Esophagus muscularis mucosa (tissue), 4 donors: ENCODE data around the gene CTCF. TPM values are rescaled to one million over a fixed set of nuclear protein-coding genes. Genes with fewer than 3 reads are reported as not detected.

Source experiments
- DNase-seq: peaks from one replicate; pipeline ENCODE4 v3.0.0-alpha.2; 2017; ENCODE audit errors: extremely low spot score
- H3K27ac ChIP-seq, 4 donors: fragments of 200-600 bp; sonication (generic); replicated peaks in 1 of 4; 1 replicate in 3 of 4; 2 replicates in 1 of 4; pipeline ENCODE4 v1.5.1; 2016 to 2019; ENCODE audit warnings: mild to moderate bottlenecking in 1 of 4
- H3K27me3 ChIP-seq, 4 donors: fragments of 200-600 bp; sonication (generic); one replicate each; pipeline versions ENCODE4 v1.5.1 to v1.6.0; 2016 to 2019
- H3K36me3 ChIP-seq, 4 donors: fragments of 200-600 bp; sonication (generic); one replicate each; pipeline ENCODE4 v1.5.1; 2016 to 2019
- H3K4me1 ChIP-seq, 4 donors: fragments of 200-600 bp; sonication (generic); one replicate each; pipeline ENCODE4 v1.5.1; 2016 to 2019
- H3K4me3 ChIP-seq, 4 donors: fragments of 200-600 bp; sonication (generic); 1 replicate in 2 of 4; 2 replicates in 2 of 4; pipeline ENCODE4 v1.5.1; 2016 to 2019; ENCODE audit warnings: mild to moderate bottlenecking in 4 of 4, moderate library complexity in 1 of 4
- H3K9me3 ChIP-seq, 4 donors: fragments of 200-600 bp; sonication (generic); 1 replicate in 3 of 4; 2 replicates in 1 of 4; pipeline ENCODE4 v1.5.1; 2016 to 2019
- CTCF ChIP-seq, 3 experiments: fragments of 200-600 bp in 2 of 3; fragments of 450-650 bp in 1 of 3; sonication (generic) in 2 of 3; IDR thresholded peaks; one replicate each; pipeline ENCODE4 v1.5.1; 2017 to 2019; ENCODE audit warnings: antibody characterized with exemption in 3 of 3, mild to moderate bottlenecking in 2 of 3, moderate library complexity in 1 of 3
- EP300 ChIP-seq: sonication (generic); formaldehyde crosslinking; IDR thresholded peaks from one replicate; pipeline ENCODE4 v1.6.1; 2017; ENCODE audit warnings: antibody characterized with exemption
- POLR2A ChIP-seq: fragments of 450-650 bp; IDR thresholded peaks from one replicate; pipeline ENCODE4 v1.6.1; 2017; ENCODE audit warnings: antibody characterized with exemption, moderate library complexity, mild to moderate bottlenecking, low read depth
- POLR2AphosphoS5 ChIP-seq, 2 donors: sonication (generic); formaldehyde crosslinking; IDR thresholded peaks; one replicate each; pipeline ENCODE4 v1.6.1; 2017; ENCODE audit warnings: antibody characterized with exemption in 2 of 2
- WGBS: methylation state at CpG from one replicate; pipeline ENCODE4 v1.1.5; 2018; 5-methylcytosine and 5-hydroxymethylcytosine counted together
- intact Hi-C: fragments of 100-400 bp; cut with DNase I; formaldehyde crosslinking; loops from one replicate; pipeline ENCODE4 v1.15.1; 2023
- total RNA-seq, 4 donors: library from RNA; depleted of rRNA; stranded (reverse); fragments of >200 nt; gene quantifications; one replicate each; pipeline versions ENCODE4 v1.1.0 to v1.2.1, GENCODE V29; 2016

CTCF gene
- total RNA-seq, 4 donors from 2014 or later, result 27.5 to 46.3 (median 38.5) TPM

DNA sequence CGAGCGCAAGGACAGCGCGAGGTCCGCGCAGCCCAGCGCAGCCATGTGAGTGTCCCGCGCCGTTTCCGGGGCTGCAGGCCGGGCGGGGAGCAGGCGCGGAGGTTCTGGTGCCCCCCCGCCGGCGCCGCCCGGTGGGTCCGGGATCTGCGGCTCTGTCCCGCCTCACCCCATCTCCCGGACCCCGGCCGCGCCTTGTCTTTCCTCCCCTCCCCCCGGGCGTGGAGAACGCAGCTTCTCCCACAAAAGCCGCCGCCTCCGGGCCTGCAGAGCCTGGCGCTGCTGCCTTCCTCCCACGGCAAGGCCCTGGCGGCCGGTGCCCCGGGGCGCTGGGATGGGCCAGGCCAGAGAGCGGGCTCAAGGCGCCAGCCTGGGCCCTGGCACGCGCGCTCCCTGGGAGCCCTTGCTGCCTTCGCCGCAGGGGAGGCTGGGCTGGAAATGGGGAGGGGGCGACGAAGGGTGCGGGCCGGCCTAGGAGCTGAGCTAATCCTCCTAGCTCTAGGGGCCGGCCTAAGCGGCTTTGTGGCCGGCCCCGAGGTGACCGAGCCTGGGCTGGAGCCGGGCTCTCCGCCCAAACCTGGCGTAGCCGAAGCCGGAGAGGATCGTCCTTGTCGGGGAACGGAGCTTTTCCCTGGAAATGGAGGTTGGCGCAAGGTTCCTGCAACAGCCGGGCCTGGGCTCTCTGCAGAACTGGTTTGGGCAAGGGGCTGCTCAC lies 33.3 kb upstream of the CTCF start:
- Histone ChIP-seq H3K27ac (peak overlapping the region; percentile 86 to 95 (median 93)), H3K4me1 (peaks cover 39 to 49% (median 44%) of the 10 kb centered on the region in 4 donors), H3K9me3 (no peaks in the 10 kb centered on the region), H3K27me3 (no peaks in the 10 kb centered on the region), H3K4me3 (peak overlapping the region; percentile 75 to 95 (median 88)), H3K36me3 (no peaks in the 10 kb centered on the region)
- TF ChIP-seq EP300 (no peak), POLR2A (peak; percentile 44), POLR2AphosphoS5 (IDR thresholded peaks at IDR 0.05) (peak in 1 of 2 donors; percentile 68), CTCF (IDR thresholded peaks at IDR 0.05) (no peak)
- intact Hi-C loops, result loop anchor here (2.0 kb wide), 1 partner anchor 34 kb away; the partner anchor contains the start of gene CTCF
- DNase-seq, result no peak
- WGBS, result 0% methylated on average over 29 of the region's 65 CpGs

DNA sequence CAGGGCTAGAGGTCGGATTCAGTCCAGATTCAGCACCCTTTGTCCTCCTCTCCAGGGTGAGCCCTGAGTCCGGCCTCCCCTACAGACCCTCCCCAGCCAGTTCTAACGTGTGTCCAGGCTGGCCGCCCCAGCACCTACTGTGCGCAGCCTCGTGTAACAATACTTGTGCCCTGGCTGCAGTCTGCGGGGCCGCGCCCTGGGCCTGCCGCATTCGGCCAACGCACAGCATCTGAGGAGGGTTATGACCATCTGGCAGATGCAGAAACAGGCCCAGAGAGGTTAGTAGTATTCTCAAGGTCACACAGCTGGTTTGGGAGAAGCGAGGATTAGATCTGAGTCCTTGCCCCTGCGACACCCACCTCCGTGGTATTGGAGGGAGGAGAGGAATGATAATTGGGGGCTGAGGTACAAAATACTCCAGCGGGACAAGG lies 32.7 kb upstream of the CTCF start:
- Histone ChIP-seq H3K27me3 (no peaks in the 10 kb centered on the region), H3K27ac (peak overlapping the region; percentile 86 to 95 (median 93)), H3K4me3 (peak overlapping the region; percentile 75 to 95 (median 88)), H3K9me3 (no peaks in the 10 kb centered on the region), H3K36me3 (no peaks in the 10 kb centered on the region), H3K4me1 (peaks cover 42 to 53% (median 46%) of the 10 kb centered on the region in 4 donors)
- intact Hi-C loops, result loop anchor here (2.0 kb wide), 1 partner anchor 33 kb away; the partner anchor contains the start of gene CTCF
- no peak for TF ChIP-seq POLR2A
- peak in 1 of 3 experiments; percentile 3 for TF ChIP-seq CTCF (IDR thresholded peaks at IDR 0.05)
- 3% methylated on average over 16 of the region's 16 CpGs for WGBS
- DNase-seq, result no peak

DNA sequence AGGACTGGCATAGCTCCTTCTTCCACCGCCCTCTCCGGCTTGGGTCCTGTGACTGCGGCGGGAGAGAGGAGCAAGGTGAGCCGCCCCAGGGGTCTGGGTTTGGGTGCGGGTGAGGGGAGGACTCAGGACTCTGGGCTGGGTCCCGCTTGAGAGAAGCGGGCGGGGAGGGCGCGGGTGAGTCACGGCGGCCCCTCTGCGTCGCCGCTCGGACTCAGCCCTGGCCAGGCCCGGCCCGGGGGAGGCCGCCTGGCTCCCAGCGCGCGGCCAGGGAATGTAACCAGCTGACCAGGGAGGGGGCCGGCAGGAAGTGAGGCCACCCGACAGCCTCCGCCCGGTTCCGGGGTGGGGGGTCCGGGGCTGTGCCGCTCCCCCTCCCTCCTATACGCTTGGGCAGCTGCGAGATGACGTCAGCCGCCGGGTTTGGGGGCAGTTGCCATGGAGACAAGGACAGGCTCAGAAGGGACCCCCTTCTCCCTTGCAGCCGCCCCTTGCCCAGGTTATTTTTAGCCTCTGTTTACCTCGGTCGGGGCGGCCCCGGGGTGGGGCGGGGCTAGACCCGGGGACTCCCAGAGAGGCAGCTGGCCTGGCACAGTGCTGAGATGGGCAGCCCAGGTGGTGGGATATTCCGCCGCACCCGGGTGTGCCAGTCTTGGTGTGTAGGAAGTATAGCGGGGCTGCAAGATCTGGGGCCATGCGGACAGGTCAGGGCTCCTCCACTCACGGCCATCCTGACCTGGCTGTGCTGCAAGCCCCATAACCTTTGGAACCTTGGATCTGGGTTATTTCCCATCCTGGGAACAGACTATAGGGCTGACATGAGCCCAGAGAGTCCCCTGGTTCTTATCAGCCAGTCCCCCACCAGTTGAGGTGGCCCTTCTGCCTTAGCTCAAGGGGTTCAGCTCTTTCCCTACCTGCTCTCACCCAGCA lies 32.0 kb upstream of the CTCF start:
- no peaks in the 10 kb centered on the region for H3K27me3 ChIP-seq
- H3K4me1 ChIP-seq, result peaks cover 44 to 57% (median 48%) of the 10 kb centered on the region in 4 donors
- H3K9me3 ChIP-seq, result no peaks in the 10 kb centered on the region
- intact Hi-C loops, result no loop called here
- H3K27ac ChIP-seq, result peak overlapping the region; percentile 86 to 95 (median 93)
- WGBS, result 4% methylated on average over 13 of the region's 48 CpGs
- H3K4me3 ChIP-seq, result peak overlapping the region; percentile 75 to 95 (median 88)
- H3K36me3 ChIP-seq, result no peaks in the 10 kb centered on the region
- no peak for DNase-seq
- no peak for TF ChIP-seq EP300
- no peak for TF ChIP-seq CTCF (IDR thresholded peaks at IDR 0.05)
- peak; percentile 62 for TF ChIP-seq POLR2A
- TF ChIP-seq POLR2AphosphoS5 (IDR thresholded peaks at IDR 0.05), result peak; percentile 87 to 94

- H3K27ac ChIP-seq, result peak overlapping the region; percentile 86 to 95 (median 93)
- peak overlapping the region in 2 of 4 donors; percentile 87 to 95 for H3K4me3 ChIP-seq
- no peak for TF ChIP-seq CTCF (IDR thresholded peaks at IDR 0.05)
- TF ChIP-seq EP300, result no peak
- no peak for TF ChIP-seq POLR2A
- no peak for TF ChIP-seq POLR2AphosphoS5 (IDR thresholded peaks at IDR 0.05)
These were observed 31.1 kb upstream of the CTCF start for GRCh38 chr16:67531247-67531646.

More at GRCh38 chr16:67531247-67531646, 31.1 kb upstream of the CTCF start:
- Histone ChIP-seq H3K9me3 (no peaks in the 10 kb centered on the region), H3K4me1 (peaks cover 50 to 67% (median 57%) of the 10 kb centered on the region in 4 donors), H3K27me3 (no peaks in the 10 kb centered on the region), H3K36me3 (no peaks in the 10 kb centered on the region)
- no peak for DNase-seq
- 87% methylated on average over 4 of the region's 4 CpGs for WGBS
- intact Hi-C loops, result no loop called here
